Neuron (in vitro differentiated cells): ENCODE results near the gene RPS6KA3.
A peak's percentile ranks its signal among the peaks of the same experiment; 100 is the strongest.

Experiments used
- H2AFZ ChIP-seq: one replicate; pipeline ENCODE4 v1.6.1; 2013; ENCODE audit warnings: low read depth, mild to moderate bottlenecking, inconsistent platforms, low read length, moderate library complexity
- H3K27me3 ChIP-seq: one replicate; pipeline ENCODE4 v1.6.1; 2013; ENCODE audit warnings: low read length; ENCODE audit not compliant: insufficient read depth
- H3K36me3 ChIP-seq: one replicate; pipeline ENCODE4 v1.6.1; 2013; ENCODE audit warnings: low read length; ENCODE audit not compliant: insufficient read depth
- H3K4me1 ChIP-seq: one replicate; pipeline ENCODE4 v1.6.1; 2013; ENCODE audit warnings: low read length; ENCODE audit not compliant: insufficient read depth
- H3K4me3 ChIP-seq: 2 replicates; pipeline ENCODE4 v1.5.1; 2013; ENCODE audit warnings: mild to moderate bottlenecking, low read length, moderate library complexity
- H3K9me3 ChIP-seq: one replicate; pipeline ENCODE4 v1.6.1; 2013; ENCODE audit warnings: low read length

The RPS6KA3 gene

GRCh38 chrX:20266810-20267606 lies at the start of gene RPS6KA3:
RPS6KA3 (minus strand) TSS chrX:20266909; CDS start chrX:20266632, 277 bp downstream.
- Histone ChIP-seq H3K4me1 (peaks cover 16% of the 10 kb centered on the region), H3K9me3 (no peaks in the 10 kb centered on the region), H3K4me3 (peak within 1 kb of the TSS; percentile 61), H3K36me3 (no peaks in the 10 kb centered on the region), H3K27me3 (peaks cover 8% of the 10 kb centered on the region), H2AFZ (peak within 1 kb of the TSS; percentile 51)

GRCh38 chrX:20315140-20315539 lies 48.4 kb upstream of the RPS6KA3 start:
- no peaks in the 10 kb centered on the region for H3K4me1 ChIP-seq
- no peak overlapping the region for H3K4me3 ChIP-seq
- H3K27me3 ChIP-seq = peaks cover 3% of the 10 kb centered on the region
- H3K9me3 ChIP-seq = no peaks in the 10 kb centered on the region
- no peaks in the 10 kb centered on the region for H3K36me3 ChIP-seq
- no peak overlapping the region for H2AFZ ChIP-seq

- no peaks in the 10 kb centered on the region for H3K9me3 ChIP-seq
- peaks cover 3% of the 10 kb centered on the region for H3K27me3 ChIP-seq
- no peaks in the 10 kb centered on the region for H3K4me1 ChIP-seq
- H3K4me3 ChIP-seq = no peak overlapping the region
- no peaks in the 10 kb centered on the region for H3K36me3 ChIP-seq
- H2AFZ ChIP-seq = no peak overlapping the region
Measured at GRCh38 chrX:20313899-20314298, 47.2 kb upstream of the RPS6KA3 start.

- H3K36me3 ChIP-seq = no peaks in the 10 kb centered on the region
Measured at GRCh38 chrX:20312018-20312417, 45.3 kb upstream of the RPS6KA3 start.

GRCh38 chrX:20311505-20311904 lies 44.8 kb upstream of the RPS6KA3 start:
- H3K4me3 ChIP-seq = no peak overlapping the region
- H2AFZ ChIP-seq = no peak overlapping the region
- H3K4me1 ChIP-seq = no peaks in the 10 kb centered on the region

More at GRCh38 chrX:20312018-20312417, 45.3 kb upstream of the RPS6KA3 start:
- no peak overlapping the region for H3K4me3 ChIP-seq
- no peaks in the 10 kb centered on the region for H3K4me1 ChIP-seq
- no peaks in the 10 kb centered on the region for H3K9me3 ChIP-seq
- H2AFZ ChIP-seq = no peak overlapping the region
- H3K27me3 ChIP-seq = no peaks in the 10 kb centered on the region

GRCh38 chrX:20309806-20310205 lies 43.1 kb upstream of the RPS6KA3 start:
- Histone ChIP-seq H3K36me3 (no peaks in the 10 kb centered on the region), H3K27me3 (peaks cover 2% of the 10 kb centered on the region), H2AFZ (no peak overlapping the region), H3K4me1 (no peaks in the 10 kb centered on the region), H3K4me3 (no peak overlapping the region), H3K9me3 (no peaks in the 10 kb centered on the region)

More at GRCh38 chrX:20311505-20311904, 44.8 kb upstream of the RPS6KA3 start:
- Histone ChIP-seq H3K27me3 (no peaks in the 10 kb centered on the region), H3K36me3 (no peaks in the 10 kb centered on the region), H3K9me3 (no peaks in the 10 kb centered on the region)

GRCh38 chrX:20306668-20307067 lies 40.0 kb upstream of the RPS6KA3 start:
- no peak overlapping the region for H2AFZ ChIP-seq
- H3K9me3 ChIP-seq = no peaks in the 10 kb centered on the region
- no peaks in the 10 kb centered on the region for H3K36me3 ChIP-seq
- no peaks in the 10 kb centered on the region for H3K4me1 ChIP-seq
- H3K27me3 ChIP-seq = peaks cover 4% of the 10 kb centered on the region
- no peak overlapping the region for H3K4me3 ChIP-seq

GRCh38 chrX:20300822-20301221 lies 34.1 kb upstream of the RPS6KA3 start:
- H2AFZ ChIP-seq = no peak overlapping the region
- H3K4me3 ChIP-seq = no peak overlapping the region
- H3K9me3 ChIP-seq = no peaks in the 10 kb centered on the region
- H3K36me3 ChIP-seq = no peaks in the 10 kb centered on the region
- H3K27me3 ChIP-seq = peaks cover 4% of the 10 kb centered on the region
- H3K4me1 ChIP-seq = no peaks in the 10 kb centered on the region

- Histone ChIP-seq H3K27me3 (peaks cover 4% of the 10 kb centered on the region), H3K36me3 (no peaks in the 10 kb centered on the region), H2AFZ (no peak overlapping the region), H3K4me3 (no peak overlapping the region), H3K9me3 (no peaks in the 10 kb centered on the region), H3K4me1 (no peaks in the 10 kb centered on the region)
Measured at GRCh38 chrX:20294957-20295356, 28.2 kb upstream of the RPS6KA3 start.

GRCh38 chrX:20294284-20294683 lies 27.6 kb upstream of the RPS6KA3 start:
- Histone ChIP-seq H3K27me3 (peaks cover 4% of the 10 kb centered on the region), H2AFZ (no peak overlapping the region), H3K36me3 (no peaks in the 10 kb centered on the region), H3K9me3 (no peaks in the 10 kb centered on the region), H3K4me1 (no peaks in the 10 kb centered on the region), H3K4me3 (no peak overlapping the region)

- no peak overlapping the region for H3K4me3 ChIP-seq
- H2AFZ ChIP-seq = no peak overlapping the region
- no peaks in the 10 kb centered on the region for H3K9me3 ChIP-seq
- H3K27me3 ChIP-seq = no peaks in the 10 kb centered on the region
- H3K36me3 ChIP-seq = no peaks in the 10 kb centered on the region
- H3K4me1 ChIP-seq = no peaks in the 10 kb centered on the region
Measured at GRCh38 chrX:20285511-20285910, 18.8 kb upstream of the RPS6KA3 start.

GRCh38 chrX:20284992-20285391 lies 18.3 kb upstream of the RPS6KA3 start:
- Histone ChIP-seq H3K4me1 (no peaks in the 10 kb centered on the region), H3K36me3 (no peaks in the 10 kb centered on the region)

GRCh38 chrX:20284444-20284843 lies 17.7 kb upstream of the RPS6KA3 start:
- no peaks in the 10 kb centered on the region for H3K27me3 ChIP-seq
- H3K4me1 ChIP-seq = no peaks in the 10 kb centered on the region
- no peaks in the 10 kb centered on the region for H3K9me3 ChIP-seq
- no peak overlapping the region for H3K4me3 ChIP-seq
- H2AFZ ChIP-seq = no peak overlapping the region
- no peaks in the 10 kb centered on the region for H3K36me3 ChIP-seq

More at GRCh38 chrX:20284992-20285391, 18.3 kb upstream of the RPS6KA3 start:
- H3K9me3 ChIP-seq = no peaks in the 10 kb centered on the region
- no peak overlapping the region for H2AFZ ChIP-seq
- H3K4me3 ChIP-seq = no peak overlapping the region
- H3K27me3 ChIP-seq = no peaks in the 10 kb centered on the region

- Histone ChIP-seq H2AFZ (no peak overlapping the region), H3K4me1 (no peaks in the 10 kb centered on the region), H3K27me3 (no peaks in the 10 kb centered on the region), H3K4me3 (no peak overlapping the region), H3K9me3 (no peaks in the 10 kb centered on the region), H3K36me3 (no peaks in the 10 kb centered on the region)
Measured at GRCh38 chrX:20280938-20281337, 14.2 kb upstream of the RPS6KA3 start.
